ENCODE measurements around the gene RNF207.

GRCh38 chr1:6211731-6212130, 5.8 kb downstream of the RNF207 start:
- TF ChIP-seq EZH2phosphoT487 (conservative IDR thresholded peaks at IDR 0.05; ENCODE audit: low read length): no peak
- TF ChIP-seq CTCF (IDR thresholded peaks at IDR 0.05; ENCODE audit: insufficient read depth, low read length, poor library complexity, severe bottlenecking): no peak

Data from SU-DHL-6 (cell line).